IMR-90 (cell line): Measurements from ENCODE around the gene SCAF4. TPM values are rescaled to one million over a fixed set of nuclear protein-coding genes. Genes with fewer than 3 reads are reported as not detected.

ENCODE experiments used
- ATAC-seq: fragments of 200-7000 bp; cut with Tn5 transposase; 2 replicates; pipeline ENCODE4 v1.9.1; 2020; ENCODE audit warnings: low read depth, mild to moderate bottlenecking, moderate library complexity
- BruUV-seq: library from RNA; stranded (reverse); fragments of 400-500 nt; replicated peaks from 2 replicates; lab custom pipeline; 2021; lab: Mats Ljungman, UMichigan
- CTCF ChIA-PET: fragments of 300-600 bp; formaldehyde crosslinking; extraction: SDS; loops from one replicate; lab custom pipeline; 2021; ENCODE audit warnings: antibody characterized with exemption; lab: Yijun Ruan, JAX
- POLR2A ChIA-PET: fragments of 300-600 bp; sonication (Branson Sonifier 250); formaldehyde crosslinking; loops from one replicate; lab custom pipeline; 2022; ENCODE audit warnings: antibody characterized with exemption; ENCODE audit not compliant: unreplicated experiment; lab: Charles Lee
- DNase-seq: peaks from one replicate; pipeline ENCODE4 v3.0.0; 2013
- H2AFZ ChIP-seq: replicated peaks from 2 replicates; pipeline ENCODE3; 2013; ENCODE audit warnings: low read length, mild to moderate bottlenecking; ENCODE audit not compliant: poor library complexity
- H2AK5ac ChIP-seq: 2 replicates; pipeline ENCODE4 v1.6.1; 2013; ENCODE audit warnings: low read depth, low read length, inconsistent platforms
- H2AK9ac ChIP-seq: replicated peaks from 2 replicates; pipeline ENCODE3; 2013; ENCODE audit warnings: mild to moderate bottlenecking, low read depth, low read length, moderate library complexity; ENCODE audit not compliant: poor library complexity
- H2BK120ac ChIP-seq: 2 replicates; pipeline ENCODE4 v1.6.1; 2013; ENCODE audit warnings: low read depth, low read length, inconsistent platforms
- H2BK15ac ChIP-seq: 3 replicates; pipeline ENCODE4 v1.6.1; 2013; ENCODE audit warnings: low read depth, low read length, inconsistent platforms
- H2BK20ac ChIP-seq: 2 replicates; pipeline ENCODE4 v1.6.1; 2013; ENCODE audit warnings: low read depth, mild to moderate bottlenecking, inconsistent platforms, low read length, moderate library complexity
- H2BK5ac ChIP-seq: 2 replicates; pipeline ENCODE4 v1.6.1; 2013; ENCODE audit warnings: mild to moderate bottlenecking, low read depth, low read length, inconsistent platforms; ENCODE audit not compliant: poor library complexity, severe bottlenecking
- H3K14ac ChIP-seq: replicated peaks from 2 replicates; pipeline ENCODE4 v1.6.1; 2013; ENCODE audit warnings: low read depth, low read length, inconsistent platforms
- H3K18ac ChIP-seq: 2 replicates; pipeline ENCODE4 v1.6.1; 2013; ENCODE audit warnings: low read depth, low read length, control low read depth
- H3K23ac ChIP-seq: 2 replicates; pipeline ENCODE4 v1.6.1; 2013; ENCODE audit warnings: low read depth, low read length, inconsistent platforms
- H3K27ac ChIP-seq: 2 replicates; pipeline ENCODE4 v1.5.1; 2013; ENCODE audit warnings: mild to moderate bottlenecking, control low read depth, low read length; ENCODE audit not compliant: insufficient read depth
- H3K27me3 ChIP-seq: 2 replicates; pipeline ENCODE4 v1.6.1; 2013; ENCODE audit warnings: low read length; ENCODE audit not compliant: control insufficient read depth, insufficient read depth
- H3K36me3 ChIP-seq: 2 replicates; pipeline ENCODE4 v1.6.1; 2013; ENCODE audit warnings: low read length, mixed read lengths; ENCODE audit not compliant: control insufficient read depth, insufficient read depth
- H3K4ac ChIP-seq: 2 replicates; pipeline ENCODE4 v1.6.1; 2013; ENCODE audit warnings: low read depth, low read length, inconsistent platforms
- H3K4me1 ChIP-seq: 2 replicates; pipeline ENCODE4 v1.6.1; 2013; ENCODE audit warnings: low read length, mixed read lengths; ENCODE audit not compliant: control insufficient read depth, insufficient read depth
- H3K4me2 ChIP-seq: 2 replicates; pipeline ENCODE4 v1.6.1; 2013; ENCODE audit warnings: low read depth, mild to moderate bottlenecking, control low read depth, low read length, moderate library complexity
- H3K4me3 ChIP-seq: 2 replicates; pipeline ENCODE4 v1.5.1; 2013; ENCODE audit warnings: low read depth, mild to moderate bottlenecking, control low read depth, low read length, moderate library complexity; ENCODE audit not compliant: insufficient read depth
- H3K56ac ChIP-seq: 2 replicates; pipeline ENCODE4 v1.6.1; 2013; ENCODE audit warnings: low read length, inconsistent platforms; ENCODE audit not compliant: insufficient read depth; ENCODE audit errors: extremely low read depth
- H3K79me1 ChIP-seq, 2 experiments: 2 replicates each; pipeline ENCODE4 v1.6.1; 2013; ENCODE audit warnings: low read length in 2 of 2, inconsistent platforms in 1 of 2, low read depth in 1 of 2
- H3K9ac ChIP-seq: 2 replicates; pipeline ENCODE4 v1.6.1; 2013; ENCODE audit warnings: low read depth, low read length, control low read depth
- H3K9me1 ChIP-seq: 2 replicates; pipeline ENCODE4 v1.6.1; 2013; ENCODE audit warnings: low read length, inconsistent platforms; ENCODE audit not compliant: insufficient read depth
- H3K9me3 ChIP-seq: 2 replicates; pipeline ENCODE4 v1.6.1; 2013; ENCODE audit warnings: low read length; ENCODE audit not compliant: control insufficient read depth, insufficient read depth
- H4K20me1 ChIP-seq: 2 replicates; pipeline ENCODE4 v1.6.1; 2013; ENCODE audit warnings: low read length, inconsistent platforms; ENCODE audit not compliant: insufficient read depth
- H4K5ac ChIP-seq: 2 replicates; pipeline ENCODE4 v1.6.1; 2013; ENCODE audit warnings: mild to moderate bottlenecking, low read depth, low read length, control low read depth
- H4K8ac ChIP-seq, 2 experiments: 2 replicates each; pipeline ENCODE4 v1.6.1; 2013; ENCODE audit warnings: low read depth in 2 of 2, low read length in 2 of 2, control low read depth in 1 of 2, inconsistent platforms in 1 of 2
- H4K91ac ChIP-seq: 2 replicates; pipeline ENCODE4 v1.6.1; 2013; ENCODE audit warnings: low read depth, low read length, inconsistent platforms; ENCODE audit not compliant: insufficient read depth
- BHLHE40 ChIP-seq: fragments of 150-350 bp; IDR thresholded peaks from 2 replicates; pipeline ENCODE4 v1.6.1; 2016; ENCODE audit warnings: mild to moderate bottlenecking, low read depth, low read length
- CHD1 ChIP-seq: IDR thresholded peaks from 2 replicates; pipeline ENCODE4 v1.6.1; 2012; ENCODE audit warnings: low read depth, low read length, improper control_type of control experiment
- FOS ChIP-seq: fragments of 150-350 bp; IDR thresholded peaks from 2 replicates; pipeline ENCODE4 v1.6.1; 2016; ENCODE audit warnings: low read depth, low read length
- MAFK ChIP-seq: IDR thresholded peaks from 2 replicates; pipeline ENCODE4 v1.6.1; 2012; ENCODE audit warnings: low read depth, low read length, improper control_type of control experiment
- RCOR1 ChIP-seq: IDR thresholded peaks from 2 replicates; pipeline ENCODE4 v1.6.1; 2012; ENCODE audit warnings: mild to moderate bottlenecking, low read length, improper control_type of control experiment; ENCODE audit not compliant: insufficient replicate concordance
- RFX5 ChIP-seq: IDR thresholded peaks from 2 replicates; pipeline ENCODE4 v1.8.0; 2012; ENCODE audit warnings: low read depth, mild to moderate bottlenecking, low read length, moderate library complexity
- WGBS, 2 experiments: methylation state at CpG; one replicate each; pipeline versions ENCODE4 v1.1.5 to v1.1.7; 2013; ENCODE audit warnings: missing lambda C conversion rate in 2 of 2; ENCODE audit not compliant: insufficient read length in 1 of 2; ENCODE audit errors: extremely low coverage in 2 of 2; 5-methylcytosine and 5-hydroxymethylcytosine counted together
- dilution Hi-C: fragments of 300-500 bp; cut with HindIII; formaldehyde crosslinking; loops from one replicate; pipeline ENCODE4 v1.14.3; 2018; ENCODE audit warnings: low sequenced_read_pairs; ENCODE audit not compliant: unreplicated experiment
- in situ Hi-C: fragments of 300-500 bp; cut with MboI; formaldehyde crosslinking; loops from 3 replicates; pipeline ENCODE4 v1.14.3; 2019; ENCODE audit warnings: low sequenced_read_pairs, inconsistent platforms, mixed read lengths
- intact Hi-C: fragments of 100-400 bp; cut with micrococcal nuclease; formaldehyde crosslinking; loops from 2 replicates; pipeline ENCODE4 v1.10.0; 2022
- polyA plus RNA-seq, 3 experiments: library from polyadenylated mRNA; depleted of rRNA; stranded (reverse); fragments of >200 nt; gene quantifications; 2 replicates each; pipeline ENCODE4 v1.2.3, GENCODE V29; 2012; ENCODE audit warnings: low replicate concordance in 1 of 3
- total RNA-seq: library from RNA; depleted of rRNA; stranded (reverse); fragments of >200 nt; gene quantifications from 2 replicates; pipeline ENCODE4 v1.2.3, GENCODE V29; 2012
- TF ChIP-seq, protein P1 (sequence below): conservative IDR thresholded peaks from 2 replicates; pipeline ENCODE4 v1.5.1; 2012; ENCODE audit warnings: mild to moderate bottlenecking, low read depth, low read length, improper control_type of control experiment
- TF ChIP-seq, protein P2 (sequence below): fragments of 150-350 bp; IDR thresholded peaks from 2 replicates; pipeline ENCODE4 v1.6.1; 2016; ENCODE audit warnings: low read depth, mild to moderate bottlenecking, low read length, moderate library complexity, borderline replicate concordance
- TF ChIP-seq, protein P3 (sequence below): fragments of 150-350 bp; IDR thresholded peaks from 2 replicates; pipeline ENCODE4 v1.6.1; 2017; ENCODE audit warnings: mild to moderate bottlenecking, antibody characterized with exemption, low read length, low read depth

SCAF4 gene
- total and polyA plus RNA-seq, 2 of the 4 experiments (the other 2 are of a cell fraction), result 2.7 to 12.1 TPM

GRCh38 chr21:31622397-31622796, 109.5 kb downstream of the SCAF4 start:
- Histone ChIP-seq H4K5ac (no peak overlapping the region), H3K4me1 (no peaks in the 10 kb centered on the region), H3K18ac (no peak overlapping the region), H2AK9ac (peak overlapping the region; percentile 61), H2AFZ (no peak overlapping the region), H3K4me3 (no peak overlapping the region), H3K56ac (no peak overlapping the region), H3K27ac (no peak overlapping the region), H3K23ac (no peak overlapping the region), H4K91ac (no peak overlapping the region), H3K27me3 (peaks cover under 1% of the 10 kb centered on the region), H3K9me3 (peaks cover 1% of the 10 kb centered on the region; the same call in 1 of the 2 replicates), H3K36me3 (no peaks in the 10 kb centered on the region), H2BK15ac (no peak overlapping the region), H3K9me1 (no peaks in the 10 kb centered on the region), H2BK120ac (no peak overlapping the region), H2BK5ac (no peak overlapping the region), H2AK5ac (no peak overlapping the region), H2BK20ac (no peak overlapping the region), H4K20me1 (no peaks in the 10 kb centered on the region), H4K8ac (no peak overlapping the region), H3K79me1 (no peaks in the 10 kb centered on the region), H3K9ac (no peak overlapping the region), H3K4me2 (no peak overlapping the region), H3K14ac (no peak overlapping the region), H3K4ac (no peak overlapping the region)
- in situ Hi-C loops (no loop called here), intact Hi-C loops (no loop called here), dilution Hi-C loops (no loop called here)
- no CpG with 5 or more reads among the region's 3 CpGs for WGBS, 2 experiments
- no peak for DNase-seq
- ChIA-PET CTCF (no interaction called here), POLR2A (no interaction called here)
- ATAC-seq, result no peak
- BruUV-seq, result no TSS peak
- TF ChIP-seq, protein P1, sequence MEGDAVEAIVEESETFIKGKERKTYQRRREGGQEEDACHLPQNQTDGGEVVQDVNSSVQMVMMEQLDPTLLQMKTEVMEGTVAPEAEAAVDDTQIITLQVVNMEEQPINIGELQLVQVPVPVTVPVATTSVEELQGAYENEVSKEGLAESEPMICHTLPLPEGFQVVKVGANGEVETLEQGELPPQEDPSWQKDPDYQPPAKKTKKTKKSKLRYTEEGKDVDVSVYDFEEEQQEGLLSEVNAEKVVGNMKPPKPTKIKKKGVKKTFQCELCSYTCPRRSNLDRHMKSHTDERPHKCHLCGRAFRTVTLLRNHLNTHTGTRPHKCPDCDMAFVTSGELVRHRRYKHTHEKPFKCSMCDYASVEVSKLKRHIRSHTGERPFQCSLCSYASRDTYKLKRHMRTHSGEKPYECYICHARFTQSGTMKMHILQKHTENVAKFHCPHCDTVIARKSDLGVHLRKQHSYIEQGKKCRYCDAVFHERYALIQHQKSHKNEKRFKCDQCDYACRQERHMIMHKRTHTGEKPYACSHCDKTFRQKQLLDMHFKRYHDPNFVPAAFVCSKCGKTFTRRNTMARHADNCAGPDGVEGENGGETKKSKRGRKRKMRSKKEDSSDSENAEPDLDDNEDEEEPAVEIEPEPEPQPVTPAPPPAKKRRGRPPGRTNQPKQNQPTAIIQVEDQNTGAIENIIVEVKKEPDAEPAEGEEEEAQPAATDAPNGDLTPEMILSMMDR, result no peak
- TF ChIP-seq CHD1 (no peak), MAFK (no peak), FOS (no peak), RFX5 (no peak), BHLHE40 (no peak), RCOR1 (no peak)
- TF ChIP-seq, protein P2, sequence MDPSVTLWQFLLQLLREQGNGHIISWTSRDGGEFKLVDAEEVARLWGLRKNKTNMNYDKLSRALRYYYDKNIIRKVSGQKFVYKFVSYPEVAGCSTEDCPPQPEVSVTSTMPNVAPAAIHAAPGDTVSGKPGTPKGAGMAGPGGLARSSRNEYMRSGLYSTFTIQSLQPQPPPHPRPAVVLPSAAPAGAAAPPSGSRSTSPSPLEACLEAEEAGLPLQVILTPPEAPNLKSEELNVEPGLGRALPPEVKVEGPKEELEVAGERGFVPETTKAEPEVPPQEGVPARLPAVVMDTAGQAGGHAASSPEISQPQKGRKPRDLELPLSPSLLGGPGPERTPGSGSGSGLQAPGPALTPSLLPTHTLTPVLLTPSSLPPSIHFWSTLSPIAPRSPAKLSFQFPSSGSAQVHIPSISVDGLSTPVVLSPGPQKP, result no peak
- TF ChIP-seq, protein P3, sequence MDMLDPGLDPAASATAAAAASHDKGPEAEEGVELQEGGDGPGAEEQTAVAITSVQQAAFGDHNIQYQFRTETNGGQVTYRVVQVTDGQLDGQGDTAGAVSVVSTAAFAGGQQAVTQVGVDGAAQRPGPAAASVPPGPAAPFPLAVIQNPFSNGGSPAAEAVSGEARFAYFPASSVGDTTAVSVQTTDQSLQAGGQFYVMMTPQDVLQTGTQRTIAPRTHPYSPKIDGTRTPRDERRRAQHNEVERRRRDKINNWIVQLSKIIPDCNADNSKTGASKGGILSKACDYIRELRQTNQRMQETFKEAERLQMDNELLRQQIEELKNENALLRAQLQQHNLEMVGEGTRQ, result no peak
